ENCODE measurements around the gene PCDHGB6. TPM values are rescaled to one million over a fixed set of nuclear protein-coding genes. Genes with fewer than 3 reads are reported as not detected.

Gene PCDHGB6
- total RNA-seq, 1 donor from 2014 or later: 0.37 TPM

Other genes with a start within 250 kb of the PCDHGB6 start
- gene PCDHB7, start 235.4 kb upstream of the PCDHGB6 start, total RNA-seq: not detected in 2 replicates
- not detected in 2 replicates for gene PCDHB8, start 230.2 kb upstream of the PCDHGB6 start, total RNA-seq
- gene PCDHB16, start 225.6 kb upstream of the PCDHGB6 start, total RNA-seq: not detected in 2 replicates
- not detected in 2 replicates for gene PCDHB9, start 220.9 kb upstream of the PCDHGB6 start, total RNA-seq
- not detected in 2 replicates for gene PCDHB10, start 215.7 kb upstream of the PCDHGB6 start, total RNA-seq
- gene PCDHB11, start 208.4 kb upstream of the PCDHGB6 start, total RNA-seq: not detected in 2 replicates
- gene PCDHB12, start 199.3 kb upstream of the PCDHGB6 start, total RNA-seq: not detected in 2 replicates
- not detected in 2 replicates for gene PCDHB13, start 194.1 kb upstream of the PCDHGB6 start, total RNA-seq
- gene PCDHB14, start 184.7 kb upstream of the PCDHGB6 start, total RNA-seq: not detected in 2 replicates
- not detected in 2 replicates for gene PCDHB15, start 162.6 kb upstream of the PCDHGB6 start, total RNA-seq
- 0.44 and 0.56 TPM in 2 replicates for gene SLC25A2, start 104.0 kb upstream of the PCDHGB6 start, total RNA-seq
- 61.0 and 65.9 TPM in 2 replicates for gene TAF7, start 87.2 kb upstream of the PCDHGB6 start, total RNA-seq
- gene PCDHGA1, start 77.5 kb upstream of the PCDHGB6 start, total RNA-seq: 0.15 and 0.17 TPM in 2 replicates
- 0.05 and 0.07 TPM in 2 replicates for gene PCDHGA2, start 69.3 kb upstream of the PCDHGB6 start, total RNA-seq
- gene PCDHGA3, start 64.2 kb upstream of the PCDHGB6 start, total RNA-seq: 0.07 and 0.34 TPM in 2 replicates
- gene PCDHGB1, start 57.9 kb upstream of the PCDHGB6 start, total RNA-seq: 0.15 and 0.17 TPM in 2 replicates
- gene PCDHGA4, start 53.0 kb upstream of the PCDHGB6 start, total RNA-seq: 0.74 and 0.98 TPM in 2 replicates
- 1.0 and 1.3 TPM in 2 replicates for gene PCDHGB2, start 48.0 kb upstream of the PCDHGB6 start, total RNA-seq
- 0.46 and 0.49 TPM in 2 replicates for gene PCDHGA5, start 43.9 kb upstream of the PCDHGB6 start, total RNA-seq
- 0.88 and 1.3 TPM in 2 replicates for gene PCDHGB3, start 37.8 kb upstream of the PCDHGB6 start, total RNA-seq
- gene PCDHGA6, start 34.1 kb upstream of the PCDHGB6 start, total RNA-seq: 0.44 and 0.80 TPM in 2 replicates
- 0.15 and 0.24 TPM in 2 replicates for gene PCDHGA7, start 25.3 kb upstream of the PCDHGB6 start, total RNA-seq
- gene PCDHGB4, start 20.3 kb upstream of the PCDHGB6 start, total RNA-seq: 0.17 TPM in 2 replicates
- gene PCDHGA8, start 15.4 kb upstream of the PCDHGB6 start, total RNA-seq: 0.07 and 0.15 TPM in 2 replicates
- gene PCDHGB5, start 10.1 kb upstream of the PCDHGB6 start, total RNA-seq: 0.46 and 0.66 TPM in 2 replicates
- gene PCDHGA9, start 5.2 kb upstream of the PCDHGB6 start, total RNA-seq: 0.17 and 0.27 TPM in 2 replicates
- 0.20 and 0.27 TPM in 2 replicates for gene PCDHGA10, start 5.0 kb downstream of the PCDHGB6 start, total RNA-seq
- gene PCDHGB7, start 9.7 kb downstream of the PCDHGB6 start, total RNA-seq: 0.07 and 0.29 TPM in 2 replicates
- gene PCDHGA11, start 13.0 kb downstream of the PCDHGB6 start, total RNA-seq: 0.24 and 0.32 TPM in 2 replicates
- 0.12 and 0.20 TPM in 2 replicates for gene PCDHGA12, start 22.5 kb downstream of the PCDHGB6 start, total RNA-seq
- gene PCDHGC3, start 67.9 kb downstream of the PCDHGB6 start, total RNA-seq: 0.07 TPM in 1 of 2 replicates, not detected in the other
- gene PCDHGC4, start 77.0 kb downstream of the PCDHGB6 start, total RNA-seq: 0.37 TPM in 1 of 2 replicates, not detected in the other
- not detected in 2 replicates for gene PCDHGC5, start 81.1 kb downstream of the PCDHGB6 start, total RNA-seq
- gene DIAPH1, start 211.0 kb downstream of the PCDHGB6 start, total RNA-seq: 273 and 283 TPM in 2 replicates
- gene HDAC3, start 228.8 kb downstream of the PCDHGB6 start, total RNA-seq: 77.6 and 87.0 TPM in 2 replicates
- 18.2 and 19.3 TPM in 2 replicates for gene RELL2, start 229.0 kb downstream of the PCDHGB6 start, total RNA-seq
- gene FCHSD1, start 243.4 kb downstream of the PCDHGB6 start, total RNA-seq: 59.0 and 60.5 TPM in 2 replicates

All from T-helper 1 cell treated with Interleukin-12 subunit alpha and Interleukin-12 subunit beta and Interleukin-4 antibody, amounts not matched to agents 30 ng/mL and 1 ng/mL, for 36 hours (primary cell).